ENCODE results near the gene TSPEAR. TPM values are rescaled to one million over a fixed set of nuclear protein-coding genes. Genes with fewer than 3 reads are reported as not detected.

TSPEAR gene
- total and polyA plus RNA-seq, 9 of the 15 experiments (the other 6 are each of a cell fraction or from before 2014, with no cell fraction given) = not detected

- TF ChIP-seq HMGN3 (IDR thresholded peaks at IDR 0.05; ENCODE audit: borderline replicate concordance, extremely low read depth, insufficient read length, low read depth, low read length) = no peak
- TF ChIP-seq RBM17 (IDR thresholded peaks at IDR 0.05; ENCODE audit: borderline replicate concordance, low read depth, low read length) = no peak
- TF ChIP-seq OTX1 (CRISPR knock-in tag; IDR thresholded peaks at IDR 0.05) = no peak
- TF ChIP-seq LARP7 (IDR thresholded peaks at IDR 0.05) = no peak
- no peak for TF ChIP-seq COPS2 (conservative IDR thresholded peaks at IDR 0.05)
- no peak for TF ChIP-seq ZC3H4 (CRISPR knock-in tag; IDR thresholded peaks at IDR 0.05; ENCODE audit: borderline replicate concordance)
Observed at GRCh38 chr21:44515359-44516165, 195.8 kb downstream of the TSPEAR start (continued).

GRCh38 chr21:44514746-44515358 lies 196.5 kb downstream of the TSPEAR start:
- Histone ChIP-seq H3K4me2 (ENCODE audit: insufficient read depth, low read length) (no peak overlapping the region), H3K27ac (ENCODE audit: extremely low read depth, low read depth, low read length) (no peak overlapping the region), H3K9me1 (ENCODE audit: control insufficient read depth, insufficient read depth, low read length) (no peaks in the 10 kb centered on the region), H3K9ac (ENCODE audit: insufficient read depth in 1 of 2, low read depth in 2 of 2, low read length in 2 of 2) (no peak overlapping the region), H3K4me3 (no peak overlapping the region), H3K36me3 (ENCODE audit: control insufficient read depth, insufficient read depth, low read length) (no peaks in the 10 kb centered on the region), H3K9me3 (replicated peaks; ENCODE audit: control insufficient read depth, insufficient read depth, low read depth, low read length) (no peaks in the 10 kb centered on the region), H3K4me1 (replicated peaks in 1 of 2; ENCODE audit: control insufficient read depth in 2 of 2, insufficient read depth in 2 of 2, low read length in 2 of 2) (peaks cover 0 to 26% of the 10 kb centered on the region in 2 experiments; a peak in 3 of 5 replicates), H4K20me1 (replicated peaks; ENCODE audit: control insufficient read depth, insufficient read depth, low read length) (peaks cover 13% of the 10 kb centered on the region; the same call in 1 of the 2 replicates), H3K27me3 (ENCODE audit: control insufficient read depth in 2 of 2, insufficient read depth in 2 of 2, low read length in 2 of 2) (peaks cover 0 to 29% of the 10 kb centered on the region in 2 experiments; a peak in 2 of 5 replicates), H2AFZ (ENCODE audit: low read depth, low read length) (no peak overlapping the region), H3K79me2 (ENCODE audit: control insufficient read depth, insufficient read depth, low read length) (no peaks in the 10 kb centered on the region)
- in situ Hi-C loops (cut with MboI) (loop anchor here (5.0 kb wide), 2 partner anchors 227 to 277 kb away; no protein-coding TSS in a partner anchor), intact Hi-C loops (cut with micrococcal nuclease) (loop anchor here (10.0 kb wide), 1 partner anchor 410 kb away; the partner anchor contains the start of gene ITGB2)
- ChIA-PET POLR2A (interaction anchor here (0.6 to 1.3 kb wide), 5 partner anchors 9 to 430 kb away, joined by 3 to 4 read pairs (median 3); no protein-coding TSS in a partner anchor), CTCF (ENCODE audit: low intra/inter-chr PET ratio) (no interaction called here)
- WGBS (ENCODE audit: insufficient coverage, low coverage, missing lambda C conversion rate) = 2% methylated on average over 10 of the region's 11 CpGs
- DNase-seq (ENCODE audit: extremely low read depth in 1 of 4, low spot score in 3 of 4) = no peak
- FAIRE-seq = no peak
- TF ChIP-seq NCOA4 (IDR thresholded peaks at IDR 0.05; ENCODE audit: partially characterized antibody) = no peak
- peak; percentile 40; the same call in 1 of the 2 replicates for TF ChIP-seq CEBPB (tag; IDR thresholded peaks at IDR 0.05)
- no peak for TF ChIP-seq ZNF717 (CRISPR knock-in tag; IDR thresholded peaks at IDR 0.05)
- TF ChIP-seq SREBF2 (CRISPR knock-in tag; IDR thresholded peaks at IDR 0.05) = no peak
- no peak for TF ChIP-seq DEAF1 (CRISPR knock-in tag; IDR thresholded peaks at IDR 0.05)
- BruUV-seq (replicated peaks) = no TSS peak
- no peak for ATAC-seq
